ENCODE measurements around the gene CUBN.

The CUBN gene

DNA sequence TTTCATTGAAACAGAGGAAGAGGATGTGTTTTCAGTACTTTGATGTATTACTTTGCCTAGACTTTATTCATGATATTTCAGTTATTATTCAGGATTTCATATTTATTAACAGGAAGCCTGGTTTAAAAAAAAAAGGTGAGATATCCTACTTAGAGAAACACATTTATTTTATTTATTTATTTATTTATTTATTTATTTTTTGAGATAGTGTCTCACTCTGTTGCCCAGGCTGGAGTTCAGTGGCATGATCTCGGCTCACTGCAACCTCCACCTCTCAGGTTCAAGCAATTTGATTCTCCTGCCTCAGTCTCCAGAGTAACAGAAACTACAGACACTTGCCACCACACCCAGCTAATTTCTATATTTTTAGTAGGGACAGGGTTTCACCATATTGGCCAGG is 47.4 kb upstream of the CUBN start (continued):
- TF ChIP-seq ZNF366 (tag by site-specific recombination; conservative IDR thresholded peaks at IDR 0.05) (no peak), ZBTB8A (tag by site-specific recombination; IDR thresholded peaks at IDR 0.05) (no peak; the same call in 1 of the 2 replicates), ZNF596 (tag by site-specific recombination; IDR thresholded peaks at IDR 0.05) (no peak), ZNF302 (tag by site-specific recombination; IDR thresholded peaks at IDR 0.05; ENCODE audit: low read depth) (no peak), ZNF623 (tag by site-specific recombination; IDR thresholded peaks at IDR 0.05) (peak; percentile 31; the same call in 1 of the 2 replicates), ZSCAN30 (tag by site-specific recombination; IDR thresholded peaks at IDR 0.05) (no peak), ZNF121 (tag by site-specific recombination; IDR thresholded peaks at IDR 0.05) (0 out of 2 replicates have a peak, but pooled peaks have one; percentile 14), REPIN1 (tag by site-specific recombination; IDR thresholded peaks at IDR 0.05; ENCODE audit: low read depth) (no peak), ZNF830 (tag by site-specific recombination; IDR thresholded peaks at IDR 0.05; ENCODE audit: low read depth) (no peak), ZNF335 (tag by site-specific recombination; conservative IDR thresholded peaks at IDR 0.05) (no peak), ZNF394 (tag by site-specific recombination; IDR thresholded peaks at IDR 0.05; ENCODE audit: borderline replicate concordance) (peak; percentile 72; the same call in 1 of the 2 replicates), ZNF2 (tag by site-specific recombination; IDR thresholded peaks at IDR 0.05) (no peak), ZNF248 (tag by site-specific recombination; IDR thresholded peaks at IDR 0.05) (no peak), HOXC10 (CRISPR knock-in tag; IDR thresholded peaks at IDR 0.05) (no peak), GLI4 (tag by site-specific recombination; IDR thresholded peaks at IDR 0.05) (no peak), ZNF202 (tag by site-specific recombination; IDR thresholded peaks at IDR 0.05; ENCODE audit: borderline replicate concordance) (no peak), ZNF555 (tag by site-specific recombination; conservative IDR thresholded peaks at IDR 0.05) (peak; percentile 49), ZNF292 (tag by site-specific recombination; IDR thresholded peaks at IDR 0.05; ENCODE audit: borderline replicate concordance, low read depth) (no peak), SCRT2 (tag by site-specific recombination; IDR thresholded peaks at IDR 0.05) (no peak), ZBTB21 (tag by site-specific recombination; IDR thresholded peaks at IDR 0.05) (no peak), ZNF629 (tag by site-specific recombination; IDR thresholded peaks at IDR 0.05) (no peak), ZNF48 (tag by site-specific recombination; IDR thresholded peaks at IDR 0.05) (no peak), ZNF19 (tag by site-specific recombination; IDR thresholded peaks at IDR 0.05; ENCODE audit: low read depth) (no peak), OVOL3 (tag by site-specific recombination; IDR thresholded peaks at IDR 0.05) (no peak)
- TF ChIP-seq, protein P1, sequence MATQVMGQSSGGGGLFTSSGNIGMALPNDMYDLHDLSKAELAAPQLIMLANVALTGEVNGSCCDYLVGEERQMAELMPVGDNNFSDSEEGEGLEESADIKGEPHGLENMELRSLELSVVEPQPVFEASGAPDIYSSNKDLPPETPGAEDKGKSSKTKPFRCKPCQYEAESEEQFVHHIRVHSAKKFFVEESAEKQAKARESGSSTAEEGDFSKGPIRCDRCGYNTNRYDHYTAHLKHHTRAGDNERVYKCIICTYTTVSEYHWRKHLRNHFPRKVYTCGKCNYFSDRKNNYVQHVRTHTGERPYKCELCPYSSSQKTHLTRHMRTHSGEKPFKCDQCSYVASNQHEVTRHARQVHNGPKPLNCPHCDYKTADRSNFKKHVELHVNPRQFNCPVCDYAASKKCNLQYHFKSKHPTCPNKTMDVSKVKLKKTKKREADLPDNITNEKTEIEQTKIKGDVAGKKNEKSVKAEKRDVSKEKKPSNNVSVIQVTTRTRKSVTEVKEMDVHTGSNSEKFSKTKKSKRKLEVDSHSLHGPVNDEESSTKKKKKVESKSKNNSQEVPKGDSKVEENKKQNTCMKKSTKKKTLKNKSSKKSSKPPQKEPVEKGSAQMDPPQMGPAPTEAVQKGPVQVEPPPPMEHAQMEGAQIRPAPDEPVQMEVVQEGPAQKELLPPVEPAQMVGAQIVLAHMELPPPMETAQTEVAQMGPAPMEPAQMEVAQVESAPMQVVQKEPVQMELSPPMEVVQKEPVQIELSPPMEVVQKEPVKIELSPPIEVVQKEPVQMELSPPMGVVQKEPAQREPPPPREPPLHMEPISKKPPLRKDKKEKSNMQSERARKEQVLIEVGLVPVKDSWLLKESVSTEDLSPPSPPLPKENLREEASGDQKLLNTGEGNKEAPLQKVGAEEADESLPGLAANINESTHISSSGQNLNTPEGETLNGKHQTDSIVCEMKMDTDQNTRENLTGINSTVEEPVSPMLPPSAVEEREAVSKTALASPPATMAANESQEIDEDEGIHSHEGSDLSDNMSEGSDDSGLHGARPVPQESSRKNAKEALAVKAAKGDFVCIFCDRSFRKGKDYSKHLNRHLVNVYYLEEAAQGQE (tag by site-specific recombination; IDR thresholded peaks at IDR 0.05), result 0 out of 2 replicates have a peak, but pooled peaks have one; percentile 25
- TF ChIP-seq, protein P2, sequence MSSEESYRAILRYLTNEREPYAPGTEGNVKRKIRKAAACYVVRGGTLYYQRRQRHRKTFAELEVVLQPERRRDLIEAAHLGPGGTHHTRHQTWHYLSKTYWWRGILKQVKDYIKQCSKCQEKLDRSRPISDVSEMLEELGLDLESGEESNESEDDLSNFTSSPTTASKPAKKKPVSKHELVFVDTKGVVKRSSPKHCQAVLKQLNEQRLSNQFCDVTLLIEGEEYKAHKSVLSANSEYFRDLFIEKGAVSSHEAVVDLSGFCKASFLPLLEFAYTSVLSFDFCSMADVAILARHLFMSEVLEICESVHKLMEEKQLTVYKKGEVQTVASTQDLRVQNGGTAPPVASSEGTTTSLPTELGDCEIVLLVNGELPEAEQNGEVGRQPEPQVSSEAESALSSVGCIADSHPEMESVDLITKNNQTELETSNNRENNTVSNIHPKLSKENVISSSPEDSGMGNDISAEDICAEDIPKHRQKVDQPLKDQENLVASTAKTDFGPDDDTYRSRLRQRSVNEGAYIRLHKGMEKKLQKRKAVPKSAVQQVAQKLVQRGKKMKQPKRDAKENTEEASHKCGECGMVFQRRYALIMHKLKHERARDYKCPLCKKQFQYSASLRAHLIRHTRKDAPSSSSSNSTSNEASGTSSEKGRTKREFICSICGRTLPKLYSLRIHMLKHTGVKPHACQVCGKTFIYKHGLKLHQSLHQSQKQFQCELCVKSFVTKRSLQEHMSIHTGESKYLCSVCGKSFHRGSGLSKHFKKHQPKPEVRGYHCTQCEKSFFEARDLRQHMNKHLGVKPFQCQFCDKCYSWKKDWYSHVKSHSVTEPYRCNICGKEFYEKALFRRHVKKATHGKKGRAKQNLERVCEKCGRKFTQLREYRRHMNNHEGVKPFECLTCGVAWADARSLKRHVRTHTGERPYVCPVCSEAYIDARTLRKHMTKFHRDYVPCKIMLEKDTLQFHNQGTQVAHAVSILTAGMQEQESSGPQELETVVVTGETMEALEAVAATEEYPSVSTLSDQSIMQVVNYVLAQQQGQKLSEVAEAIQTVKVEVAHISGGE (tag by site-specific recombination; conservative IDR thresholded peaks at IDR 0.05; ENCODE audit: low read depth), result peak; percentile 46
- TF ChIP-seq, protein P3, sequence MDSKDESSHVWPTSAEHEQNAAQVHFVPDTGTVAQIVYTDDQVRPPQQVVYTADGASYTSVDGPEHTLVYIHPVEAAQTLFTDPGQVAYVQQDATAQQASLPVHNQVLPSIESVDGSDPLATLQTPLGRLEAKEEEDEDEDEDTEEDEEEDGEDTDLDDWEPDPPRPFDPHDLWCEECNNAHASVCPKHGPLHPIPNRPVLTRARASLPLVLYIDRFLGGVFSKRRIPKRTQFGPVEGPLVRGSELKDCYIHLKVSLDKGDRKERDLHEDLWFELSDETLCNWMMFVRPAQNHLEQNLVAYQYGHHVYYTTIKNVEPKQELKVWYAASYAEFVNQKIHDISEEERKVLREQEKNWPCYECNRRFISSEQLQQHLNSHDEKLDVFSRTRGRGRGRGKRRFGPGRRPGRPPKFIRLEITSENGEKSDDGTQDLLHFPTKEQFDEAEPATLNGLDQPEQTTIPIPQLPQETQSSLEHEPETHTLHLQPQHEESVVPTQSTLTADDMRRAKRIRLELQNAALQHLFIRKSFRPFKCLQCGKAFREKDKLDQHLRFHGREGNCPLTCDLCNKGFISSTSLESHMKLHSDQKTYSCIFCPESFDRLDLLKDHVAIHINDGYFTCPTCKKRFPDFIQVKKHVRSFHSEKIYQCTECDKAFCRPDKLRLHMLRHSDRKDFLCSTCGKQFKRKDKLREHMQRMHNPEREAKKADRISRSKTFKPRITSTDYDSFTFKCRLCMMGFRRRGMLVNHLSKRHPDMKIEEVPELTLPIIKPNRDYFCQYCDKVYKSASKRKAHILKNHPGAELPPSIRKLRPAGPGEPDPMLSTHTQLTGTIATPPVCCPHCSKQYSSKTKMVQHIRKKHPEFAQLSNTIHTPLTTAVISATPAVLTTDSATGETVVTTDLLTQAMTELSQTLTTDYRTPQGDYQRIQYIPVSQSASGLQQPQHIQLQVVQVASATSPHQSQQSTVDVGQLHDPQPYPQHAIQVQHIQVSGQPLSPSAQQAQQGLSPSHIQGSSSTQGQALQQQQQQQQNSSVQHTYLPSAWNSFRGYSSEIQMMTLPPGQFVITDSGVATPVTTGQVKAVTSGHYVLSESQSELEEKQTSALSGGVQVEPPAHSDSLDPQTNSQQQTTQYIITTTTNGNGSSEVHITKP (tag by site-specific recombination; IDR thresholded peaks at IDR 0.05), result no peak
- TF ChIP-seq, protein P4, sequence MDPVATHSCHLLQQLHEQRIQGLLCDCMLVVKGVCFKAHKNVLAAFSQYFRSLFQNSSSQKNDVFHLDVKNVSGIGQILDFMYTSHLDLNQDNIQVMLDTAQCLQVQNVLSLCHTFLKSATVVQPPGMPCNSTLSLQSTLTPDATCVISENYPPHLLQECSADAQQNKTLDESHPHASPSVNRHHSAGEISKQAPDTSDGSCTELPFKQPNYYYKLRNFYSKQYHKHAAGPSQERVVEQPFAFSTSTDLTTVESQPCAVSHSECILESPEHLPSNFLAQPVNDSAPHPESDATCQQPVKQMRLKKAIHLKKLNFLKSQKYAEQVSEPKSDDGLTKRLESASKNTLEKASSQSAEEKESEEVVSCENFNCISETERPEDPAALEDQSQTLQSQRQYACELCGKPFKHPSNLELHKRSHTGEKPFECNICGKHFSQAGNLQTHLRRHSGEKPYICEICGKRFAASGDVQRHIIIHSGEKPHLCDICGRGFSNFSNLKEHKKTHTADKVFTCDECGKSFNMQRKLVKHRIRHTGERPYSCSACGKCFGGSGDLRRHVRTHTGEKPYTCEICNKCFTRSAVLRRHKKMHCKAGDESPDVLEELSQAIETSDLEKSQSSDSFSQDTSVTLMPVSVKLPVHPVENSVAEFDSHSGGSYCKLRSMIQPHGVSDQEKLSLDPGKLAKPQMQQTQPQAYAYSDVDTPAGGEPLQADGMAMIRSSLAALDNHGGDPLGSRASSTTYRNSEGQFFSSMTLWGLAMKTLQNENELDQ (tag by site-specific recombination; IDR thresholded peaks at IDR 0.05; ENCODE audit: low read depth), result no peak
